HCT116 (cell line): Measurements from ENCODE around the gene LRP1B. TPM values are rescaled to one million over a fixed set of nuclear protein-coding genes. Genes with fewer than 3 reads are reported as not detected.

Source experiments
- ATAC-seq: fragments of 200-7000 bp; cut with Tn5 transposase; 2 replicates; pipeline ENCODE4 v1.9.1; 2020; ENCODE audit warnings: mild to moderate bottlenecking, moderate library complexity
- BruUV-seq: library from RNA; stranded (reverse); fragments of 400-500 nt; replicated peaks from 2 replicates; lab custom pipeline; 2021; lab: Mats Ljungman, UMichigan
- CTCF ChIA-PET: fragments of 300-600 bp; sonication (Branson Sonifier 250); formaldehyde crosslinking; loops from one replicate; lab custom pipeline; 2021; ENCODE audit warnings: antibody characterized with exemption; lab: Charles Lee
- POLR2A ChIA-PET: fragments of 300-600, 350-600 bp; sonication (Branson Sonifier 250); formaldehyde crosslinking; loops from one replicate; lab custom pipeline; 2021; ENCODE audit warnings: antibody characterized with exemption; lab: Charles Lee
- RAD21 ChIA-PET, 2 experiments: fragments of 300-600 bp; sonication (Branson Sonifier 250); formaldehyde crosslinking; loops; one replicate each; lab custom pipeline; 2023; ENCODE audit warnings: low total read pairs in 2 of 2; ENCODE audit not compliant: uncharacterized antibody in 2 of 2, unreplicated experiment in 2 of 2, low non-redundant PET in 1 of 2; lab: Charles Lee
- DNase-seq: peaks from one replicate; pipeline ENCODE4 v3.0.0-alpha.2; 2010; ENCODE audit warnings: low read depth, low spot score
- H2AFZ ChIP-seq: fragments of 200-600 bp; shearing (Covaris generic), sonication (generic); 2 replicates; pipeline ENCODE4 v1.6.1; 2017; ENCODE audit warnings: low read depth, mixed run types, mixed read lengths, antibody characterized with exemption, low read length; ENCODE audit not compliant: poor library complexity, severe bottlenecking
- H3K27ac ChIP-seq: 2 replicates; pipeline ENCODE4 v1.5.1; 2012; ENCODE audit warnings: low read depth, low read length
- H3K27me3 ChIP-seq: fragments of 200-600 bp; sonication (generic); 2 replicates; pipeline ENCODE4 v1.6.1; 2016; ENCODE audit warnings: mixed run types, low read length, mixed read lengths; ENCODE audit not compliant: insufficient read depth
- H3K36me3 ChIP-seq, 2 experiments: fragments of 200-500 bp in 1 of 2; fragments of 200-600 bp in 1 of 2; sonication (Bioruptor generic) in 1 of 2; sonication (generic) in 1 of 2; 2 replicates each; pipeline versions ENCODE4 v1.5.1 to v1.6.1; 2014 to 2016; ENCODE audit warnings: low read length in 2 of 2, inconsistent platforms in 1 of 2, mixed read lengths in 1 of 2, mixed run types in 1 of 2; ENCODE audit not compliant: insufficient read depth in 2 of 2, control insufficient read depth in 1 of 2
- H3K4me1 ChIP-seq, 2 experiments: fragments of 200-600 bp in 1 of 2; sonication (generic) in 1 of 2; 2 replicates each; pipeline versions ENCODE4 v1.5.1 to v1.6.1; 2012 to 2017; ENCODE audit warnings: low read length in 2 of 2, inconsistent platforms in 1 of 2, mild to moderate bottlenecking in 1 of 2, mixed read lengths in 1 of 2, mixed run types in 1 of 2, moderate library complexity in 1 of 2; ENCODE audit not compliant: insufficient read depth in 2 of 2, control insufficient read depth in 1 of 2
- H3K4me2 ChIP-seq: fragments of 200-600 bp; sonication (generic); 2 replicates; pipeline ENCODE4 v1.6.1; 2017; ENCODE audit warnings: mixed run types, low read length, mixed read lengths
- H3K4me3 ChIP-seq, 2 experiments: fragments of 200-600 bp in 1 of 2; sonication (generic) in 1 of 2; replicated peaks in 1 of 2; 2 replicates each; pipeline ENCODE4 v1.5.1; 2011 to 2016; ENCODE audit warnings: low read length in 2 of 2, control low read depth in 1 of 2, low read depth in 1 of 2, mild to moderate bottlenecking in 1 of 2, mixed read lengths in 1 of 2, mixed run types in 1 of 2
- H3K79me2 ChIP-seq: fragments of 200-600 bp; sonication (generic); 2 replicates; pipeline ENCODE4 v1.6.1; 2017; ENCODE audit warnings: mild to moderate bottlenecking, mixed run types, low read length, moderate library complexity, mixed read lengths; ENCODE audit not compliant: insufficient read depth
- H3K9ac ChIP-seq: fragments of 200-600 bp; sonication (generic); 2 replicates; pipeline ENCODE4 v1.6.1; 2016; ENCODE audit warnings: low read length, mixed read lengths
- H3K9me2 ChIP-seq: fragments of 200-600 bp; sonication (generic), shearing (Covaris generic); 2 replicates; pipeline ENCODE4 v1.6.1; 2017; ENCODE audit warnings: mixed run types, mild to moderate bottlenecking, moderate library complexity; ENCODE audit not compliant: insufficient read depth
- H3K9me3 ChIP-seq, 2 experiments: fragments of 200-500 bp in 1 of 2; fragments of 200-600 bp in 1 of 2; sonication (Bioruptor generic) in 1 of 2; sonication (generic) in 1 of 2; 2 replicates each; pipeline ENCODE4 v1.6.1; 2014 to 2017; ENCODE audit warnings: low read length in 2 of 2, mixed read lengths in 2 of 2, inconsistent platforms in 1 of 2, low read depth in 1 of 2, mild to moderate bottlenecking in 1 of 2, mixed run types in 1 of 2, moderate library complexity in 1 of 2; ENCODE audit not compliant: control insufficient read depth in 1 of 2, insufficient read depth in 1 of 2
- H4K20me1 ChIP-seq: fragments of 200-600 bp; sonication (generic), shearing (Covaris generic); 2 replicates; pipeline ENCODE4 v1.6.1; 2017; ENCODE audit warnings: mixed run types, mild to moderate bottlenecking, moderate library complexity; ENCODE audit not compliant: insufficient read depth
- CBX3 ChIP-seq: IDR thresholded peaks from 2 replicates; pipeline ENCODE4 v1.6.1; 2012; ENCODE audit warnings: low read depth
- EGR1 ChIP-seq: IDR thresholded peaks from 2 replicates; pipeline ENCODE4 v1.6.1; 2012; ENCODE audit warnings: low read depth
- ELF1 ChIP-seq: IDR thresholded peaks from 2 replicates; pipeline ENCODE4 v1.6.1; 2012; ENCODE audit warnings: low read depth, borderline replicate concordance
- EZH2 ChIP-seq: fragments of 200-600 bp; sonication (generic); IDR thresholded peaks from 2 replicates; pipeline ENCODE4 v1.6.1; 2017; ENCODE audit warnings: antibody characterized with exemption, mixed run types
- FOSL1 ChIP-seq: IDR thresholded peaks from 2 replicates; pipeline ENCODE4 v1.6.1; 2012; ENCODE audit warnings: low read depth
- MAX ChIP-seq: IDR thresholded peaks from 2 replicates; pipeline ENCODE4 v1.6.1; 2012
- POLR2A ChIP-seq: IDR thresholded peaks from 2 replicates; pipeline ENCODE4 v1.7.0; 2011; ENCODE audit warnings: borderline replicate concordance; ENCODE audit not compliant: insufficient read depth, insufficient read length; ENCODE audit errors: extremely low read depth
- POLR2AphosphoS5 ChIP-seq: IDR thresholded peaks from 2 replicates; pipeline ENCODE4 v1.6.1; 2011; ENCODE audit warnings: mild to moderate bottlenecking, low read depth, low read length, moderate library complexity
- RAD21 ChIP-seq: IDR thresholded peaks from 2 replicates; pipeline ENCODE4 v1.6.1; 2012; ENCODE audit warnings: low read depth, mild to moderate bottlenecking
- SIN3A ChIP-seq: IDR thresholded peaks from 2 replicates; pipeline ENCODE4 v1.6.1; 2012; ENCODE audit warnings: low read depth
- SP1 ChIP-seq: IDR thresholded peaks from 2 replicates; pipeline ENCODE4 v1.6.1; 2012; ENCODE audit warnings: low read depth
- SRF ChIP-seq: IDR thresholded peaks from 2 replicates; pipeline ENCODE4 v1.6.1; 2012; ENCODE audit warnings: low read depth
- TCF7L2 ChIP-seq: IDR thresholded peaks from 2 replicates; pipeline ENCODE4 v1.7.0; 2011; ENCODE audit warnings: borderline replicate concordance, inconsistent platforms; ENCODE audit not compliant: insufficient read depth, insufficient read length; ENCODE audit errors: extremely low read depth
- YY1 ChIP-seq: IDR thresholded peaks from 2 replicates; pipeline ENCODE4 v1.6.1; 2011; ENCODE audit warnings: low read length, low read depth, moderate library complexity, mild to moderate bottlenecking; ENCODE audit not compliant: insufficient replicate concordance; ENCODE audit errors: extremely low read depth
- ZFX ChIP-seq: fragments of 450-650 bp; IDR thresholded peaks from 2 replicates; pipeline ENCODE4 v1.6.1; 2017
- intact Hi-C: fragments of 100-400 bp; cut with micrococcal nuclease; formaldehyde crosslinking; loops from 2 replicates; pipeline ENCODE4 v1.10.0; 2022
- total RNA-seq: library from RNA; stranded (reverse); gene quantifications from one replicate; pipeline ENCODE4 v1.2.1, GENCODE V29; 2021; ENCODE audit not compliant: unreplicated experiment

The LRP1B gene
- total RNA-seq, 1 experiment from 2014 or later, result 0.34 TPM

- intact Hi-C loops, result no loop called here
- H3K9me3 ChIP-seq, result no peaks in the 10 kb centered on the region
- ATAC-seq (no peak), DNase-seq (no peak)
- H3K4me2 ChIP-seq, result no peak overlapping the region
- ChIA-PET CTCF (no interaction called here), POLR2A (no interaction called here), RAD21 (no interaction called here)
- no peaks in the 10 kb centered on the region for H3K9me2 ChIP-seq
- no peak overlapping the region for H3K9ac ChIP-seq
- H3K79me2 ChIP-seq, result no peaks in the 10 kb centered on the region
- no peak overlapping the region for H3K27ac ChIP-seq
- TF ChIP-seq TCF7L2 (no peak), RAD21 (no peak)
- no peak overlapping the region for H2AFZ ChIP-seq
- no peak overlapping the region for H3K4me3 ChIP-seq
- no peaks in the 10 kb centered on the region for H4K20me1 ChIP-seq
- no peaks in the 10 kb centered on the region for H3K4me1 ChIP-seq
- no peaks in the 10 kb centered on the region for H3K36me3 ChIP-seq
- no TSS peak for BruUV-seq
- H3K27me3 ChIP-seq, result no peaks in the 10 kb centered on the region
Measured at GRCh38 chr2:141364821-141365220, 766.0 kb downstream of the LRP1B start.

DNA sequence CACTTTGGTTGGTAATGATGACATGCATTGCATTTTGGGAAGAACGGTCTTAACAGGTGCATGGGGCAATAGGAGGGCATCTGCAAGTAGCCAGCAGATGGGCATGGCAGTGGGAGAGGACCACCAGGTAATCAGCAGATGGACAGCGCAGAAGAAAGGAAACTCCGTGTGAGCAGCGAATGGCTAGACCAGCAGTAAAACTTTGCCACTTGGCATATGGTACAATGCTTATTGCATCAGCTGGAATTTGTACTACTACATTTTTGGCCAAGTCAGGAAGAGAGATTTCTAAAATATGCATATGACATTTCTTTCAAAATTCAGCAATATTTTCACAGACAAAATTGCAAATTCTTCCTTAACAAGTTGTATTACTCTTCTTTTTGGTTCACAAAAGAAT lies 768.5 kb downstream of the LRP1B start:
- intact Hi-C loops, result no loop called here
- no peak overlapping the region for H3K27ac ChIP-seq
- no peak for ATAC-seq

More for the DNA sequence above, 768.5 kb downstream of the LRP1B start:
- POLR2A ChIA-PET, result no interaction called here
- no peaks in the 10 kb centered on the region for H3K9me2 ChIP-seq
- no peaks in the 10 kb centered on the region for H3K4me1 ChIP-seq
- CTCF ChIA-PET, result no interaction called here
- no peak overlapping the region for H2AFZ ChIP-seq
- H3K4me2 ChIP-seq, result no peak overlapping the region
- RAD21 ChIA-PET, result no interaction called here
- H3K27me3 ChIP-seq, result no peaks in the 10 kb centered on the region
- no peaks in the 10 kb centered on the region for H3K79me2 ChIP-seq
- H3K9ac ChIP-seq, result no peak overlapping the region
- no peaks in the 10 kb centered on the region for H3K9me3 ChIP-seq
- H3K36me3 ChIP-seq, result no peaks in the 10 kb centered on the region
- no peak for DNase-seq
- no peak overlapping the region for H3K4me3 ChIP-seq
- no peaks in the 10 kb centered on the region for H4K20me1 ChIP-seq
- BruUV-seq, result no TSS peak
- no peak for TF ChIP-seq ZFX
- TF ChIP-seq EZH2, result no peak
- TF ChIP-seq YY1, result no peak
- no peak for TF ChIP-seq SRF
- TF ChIP-seq EGR1, result no peak
- no peak for TF ChIP-seq SIN3A
- no peak for TF ChIP-seq SP1
- TF ChIP-seq CBX3, result no peak
- TF ChIP-seq POLR2A, result no peak
- no peak for TF ChIP-seq FOSL1
- TF ChIP-seq POLR2AphosphoS5, result no peak
- no peak for TF ChIP-seq ELF1
- TF ChIP-seq MAX, result no peak
